Stimulated activated naive CD4-positive, alpha-beta T cell treated with Interleukin-2 at 50 U/mL for 16 hours (primary cell): ENCODE data around the gene HUS1B.
A peak's percentile ranks its signal among the peaks of the same experiment; 100 is the strongest.
"Not testable (repeated sequence)": the region's sequence is repeated elsewhere in the genome, so short reads cannot be mapped to it uniquely, and the experiment has no call there.

Experiments
- DNase-seq: peaks from one replicate; lab custom pipeline; 2025; lab: John Stamatoyannopoulos, UW

HUS1B gene

DNA sequence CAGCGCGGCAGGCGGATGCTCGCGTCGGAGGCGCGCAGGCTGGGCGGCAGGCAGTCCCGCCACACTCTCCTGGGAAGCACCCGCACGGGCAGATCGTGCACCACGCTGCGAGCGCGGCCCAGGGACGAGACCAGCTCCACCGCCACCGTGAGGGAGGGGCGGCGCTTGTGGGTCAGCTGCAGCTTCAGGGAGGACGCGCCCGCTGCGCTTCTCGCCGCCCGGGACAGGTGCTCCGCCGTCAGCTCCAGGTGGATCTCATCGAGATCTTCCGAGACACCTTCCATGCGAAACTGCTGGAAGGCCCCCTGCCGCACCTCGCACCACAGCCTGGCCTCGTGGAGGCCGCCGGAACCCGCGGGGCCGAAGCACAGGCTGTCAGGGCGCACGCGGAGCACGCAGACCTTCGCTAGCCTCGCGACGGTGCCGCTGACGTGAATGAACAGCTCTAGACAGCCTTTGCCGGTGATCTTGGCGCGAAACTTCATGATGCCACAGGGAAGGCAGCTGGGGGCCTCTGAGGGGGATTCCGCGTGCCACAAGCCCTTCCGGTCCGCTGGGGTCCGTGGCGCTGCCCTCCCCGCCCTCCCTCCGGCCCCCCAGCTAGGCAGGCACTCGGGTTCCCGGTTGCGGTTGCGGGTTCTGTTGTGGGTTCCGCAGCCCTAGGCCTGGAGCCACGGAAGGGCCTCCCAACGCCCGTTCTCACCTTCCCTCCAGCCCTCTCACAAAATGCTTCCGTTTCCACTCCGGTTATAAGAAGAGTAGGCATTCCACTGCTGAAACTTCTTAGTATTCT is at the start of gene HUS1B:
Gene HUS1B (minus strand): TSS at position 641 of the 793 bp plus-strand sequence. CDS start 156 bp downstream, at position 485.
- DNase-seq, result no peak

DNA sequence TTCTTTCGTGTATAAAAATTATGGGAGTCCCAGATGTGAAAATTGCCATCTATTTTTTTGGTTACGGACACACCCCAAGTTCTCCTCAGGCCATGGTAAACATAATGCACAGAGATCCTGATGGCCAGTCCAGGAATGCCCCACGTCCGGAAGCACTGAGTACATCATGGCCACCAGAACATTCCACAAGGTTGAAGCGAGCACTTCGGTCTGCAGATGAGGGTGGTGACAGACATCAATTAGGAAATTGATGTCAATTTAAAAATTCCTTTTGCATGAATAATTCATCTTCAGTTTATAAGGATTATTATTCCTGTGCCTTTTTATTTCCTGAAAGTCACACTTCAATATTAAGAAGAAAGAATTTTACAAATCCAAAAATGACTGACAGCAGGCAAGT is 49.2 kb upstream of the HUS1B start:
- no peak for DNase-seq

DNA sequence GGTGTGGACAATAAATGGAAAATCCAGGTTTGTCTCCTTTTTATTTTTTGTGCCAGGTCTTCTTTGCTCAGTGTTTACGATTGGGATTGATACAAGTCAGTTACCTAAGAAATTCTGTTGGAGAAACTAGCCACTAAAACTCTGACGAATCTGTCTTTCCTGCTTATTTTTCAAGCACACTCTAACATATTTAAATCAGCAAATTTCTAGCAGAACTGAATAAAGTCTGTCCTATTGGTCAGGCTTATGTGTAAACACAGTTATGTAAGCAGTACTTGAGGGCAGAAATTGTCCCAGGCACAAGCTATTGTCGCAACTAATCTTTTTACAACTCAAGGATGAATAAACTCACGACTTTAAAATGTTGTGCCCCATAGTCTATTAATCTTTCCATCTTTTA is 48.1 kb upstream of the HUS1B start:
- no peak for DNase-seq

DNA sequence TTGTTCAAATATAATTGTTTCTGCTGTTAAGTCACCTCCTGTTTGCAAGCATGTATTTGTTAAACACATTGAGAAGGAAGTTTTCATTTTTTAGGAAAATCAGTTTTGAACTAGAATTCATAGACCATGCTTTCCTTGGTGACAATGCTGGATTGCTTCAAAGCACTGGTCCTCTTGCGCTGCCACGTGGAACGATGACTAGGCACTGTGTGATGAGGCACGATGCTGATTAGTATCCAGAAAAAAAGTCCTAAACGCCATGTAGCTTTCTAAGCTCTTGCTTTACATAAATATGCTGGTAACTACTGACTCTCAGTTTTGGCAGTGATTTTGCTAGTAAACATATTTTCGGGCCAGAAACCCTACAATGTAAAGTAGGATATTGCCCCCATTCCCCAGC is 47.1 kb upstream of the HUS1B start:
- DNase-seq, result no peak

DNA sequence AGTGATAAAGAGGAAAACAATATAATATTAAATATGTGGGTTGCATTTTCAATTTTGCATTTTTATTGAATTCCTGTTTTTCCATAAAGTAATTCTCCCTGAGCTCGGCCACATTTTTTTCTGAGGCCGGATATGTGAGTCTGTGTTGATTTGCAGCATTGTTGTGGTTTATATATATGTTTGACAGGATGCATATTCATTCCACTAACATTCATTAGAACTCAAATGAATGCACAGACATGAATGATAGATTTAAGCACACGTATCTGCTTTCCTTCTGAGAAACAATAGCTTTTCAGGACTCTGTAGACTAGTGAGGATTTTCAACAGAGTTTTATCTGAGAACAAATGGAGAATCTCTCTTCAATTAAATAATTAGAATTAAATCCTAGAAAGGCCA is 46.7 kb upstream of the HUS1B start:
- DNase-seq, result no peak

DNA sequence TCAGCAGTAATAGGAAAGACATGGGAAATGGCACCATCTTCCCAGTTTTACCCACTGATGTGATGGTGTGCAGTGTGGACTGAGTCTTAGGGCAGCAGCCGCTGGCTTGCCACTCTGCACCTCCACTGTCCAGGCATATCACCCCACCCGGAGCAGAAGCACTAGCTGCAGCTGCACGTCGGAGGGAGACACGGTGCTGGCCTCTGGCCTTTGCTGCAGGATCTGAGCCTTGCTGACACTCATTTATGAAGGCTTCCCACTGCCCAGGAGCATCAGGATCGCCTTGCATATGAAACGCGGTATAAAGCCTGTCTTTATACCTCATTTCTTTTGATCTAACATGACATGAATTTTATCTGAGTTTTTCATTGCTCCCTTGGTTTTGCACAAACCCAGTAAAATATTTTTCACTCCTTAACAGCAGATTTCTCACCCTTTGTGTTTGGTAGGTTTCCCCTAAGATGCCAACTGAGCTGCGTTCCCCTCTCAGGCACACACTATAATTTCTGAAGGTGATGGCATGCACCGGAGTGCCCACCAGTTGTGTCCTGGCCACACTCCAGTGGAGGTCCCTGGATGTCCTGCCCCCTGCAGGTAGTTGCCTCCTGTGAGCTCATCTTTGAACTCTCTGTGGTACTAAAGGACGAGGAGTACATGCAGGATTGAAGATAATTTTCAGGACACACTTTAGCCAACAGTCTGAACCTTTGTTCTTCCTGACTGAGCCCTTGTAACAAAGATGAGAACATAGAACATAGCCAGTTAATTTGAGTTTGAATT is 45.0 kb upstream of the HUS1B start:
- no peak for DNase-seq

DNA sequence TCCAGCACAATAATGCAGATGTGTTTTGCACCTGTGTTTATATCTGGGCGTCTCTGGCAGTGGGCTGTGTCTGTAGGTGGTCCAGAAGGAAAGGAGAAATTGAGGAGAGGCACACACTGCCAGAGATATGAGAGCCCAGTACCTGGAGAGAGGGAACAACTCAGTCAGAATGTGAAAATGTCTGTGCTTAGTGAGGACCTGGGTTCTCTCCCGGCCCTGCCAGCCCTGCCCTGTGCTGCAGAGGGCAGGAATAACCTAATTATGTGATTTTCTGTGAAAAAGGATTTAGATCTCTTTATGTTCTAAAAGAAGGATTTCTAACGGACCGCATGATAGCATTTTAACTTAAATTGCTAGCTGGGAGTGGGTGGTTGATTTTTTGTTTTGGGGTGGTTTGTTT is 44.3 kb upstream of the HUS1B start:
- DNase-seq, result no peak

DNA sequence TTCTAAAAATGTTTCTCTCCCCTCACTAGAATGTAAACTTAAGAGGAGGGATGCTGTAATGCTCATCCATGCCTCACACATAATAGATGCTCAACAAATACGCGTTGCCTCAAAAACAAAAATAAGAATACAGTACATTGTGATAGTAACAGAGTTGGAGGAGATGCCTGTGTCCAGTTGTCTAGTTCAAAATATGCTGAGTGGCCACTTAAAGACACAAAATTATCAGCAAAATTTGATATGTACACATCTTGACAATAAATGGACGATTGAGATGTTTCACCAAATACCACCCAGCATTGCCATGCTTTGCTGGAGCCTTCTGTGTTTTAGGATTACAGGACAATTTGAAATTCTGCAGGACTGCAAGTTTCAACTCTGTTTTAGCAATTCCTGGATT is 43.6 kb upstream of the HUS1B start:
- no peak for DNase-seq

DNA sequence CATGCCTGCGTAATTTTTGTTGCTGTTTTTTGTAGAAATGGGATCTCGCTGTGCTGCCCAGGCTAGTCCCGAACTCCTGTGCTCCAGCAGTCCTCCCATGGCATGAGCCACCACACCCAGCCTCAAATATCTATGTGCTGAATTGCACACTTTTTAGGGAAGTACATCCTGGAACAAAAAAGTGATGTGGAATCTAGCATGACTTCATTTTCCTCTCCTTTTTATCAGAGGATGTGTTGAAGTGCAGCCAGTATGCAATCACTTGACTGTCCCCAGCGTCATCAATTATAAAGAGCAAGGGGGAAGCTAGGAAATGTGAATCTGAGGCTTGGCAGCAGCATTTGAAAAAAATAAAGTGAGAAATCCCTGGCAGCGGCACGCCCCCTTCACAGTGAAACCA is 42.4 kb upstream of the HUS1B start:
- DNase-seq, result no peak

DNA sequence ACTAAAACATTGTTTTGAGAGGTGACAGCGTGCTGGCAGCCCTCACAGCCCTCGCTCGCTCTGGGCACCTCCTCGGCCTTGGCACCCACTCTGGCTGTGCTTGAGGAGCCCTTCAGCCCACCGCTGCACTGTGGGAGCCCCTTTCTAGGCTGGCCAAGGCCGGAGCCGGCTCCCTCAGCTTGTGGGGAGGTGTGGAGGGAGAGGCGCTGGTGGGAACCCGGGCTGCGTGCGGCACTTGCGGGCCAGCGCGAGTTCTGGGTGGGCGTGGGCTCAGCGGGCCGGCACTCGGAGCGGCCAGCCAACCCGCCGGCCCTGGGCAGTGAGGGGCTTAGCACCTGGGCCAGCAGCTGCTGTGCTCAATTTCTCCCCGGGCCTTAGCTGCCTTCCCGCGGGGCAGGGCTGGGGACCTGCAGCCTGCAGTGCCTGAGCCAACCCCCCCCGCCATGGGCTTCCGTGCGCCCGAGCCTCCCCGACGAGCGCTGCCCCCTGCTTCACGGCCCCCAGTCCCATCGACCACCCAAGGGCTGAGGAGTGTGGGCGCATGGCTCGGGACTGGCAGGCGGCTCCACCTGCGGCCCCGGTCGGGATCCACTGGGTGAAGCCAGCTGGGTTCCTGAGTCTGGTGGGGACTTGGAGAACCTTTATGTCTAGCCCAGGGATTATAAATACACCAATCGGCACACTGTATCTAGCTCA is 37.7 kb upstream of the HUS1B start:
- not testable (repeated sequence) for DNase-seq

DNA sequence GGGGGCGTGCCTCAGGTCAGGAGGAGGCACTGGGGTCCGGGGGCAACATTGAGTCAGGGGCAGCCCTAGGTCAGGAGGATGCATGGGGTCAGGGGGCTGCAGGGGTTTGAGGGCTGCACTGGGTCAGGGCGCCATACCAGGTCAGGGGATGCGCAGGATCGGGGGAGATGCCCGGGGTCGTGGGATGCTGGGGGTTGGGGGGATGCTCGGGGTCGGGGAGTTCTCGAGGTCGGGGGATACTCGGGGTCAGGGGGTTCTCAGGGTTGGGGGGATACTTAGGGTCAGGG is 36.8 kb upstream of the HUS1B start:
- no peak for DNase-seq

DNA sequence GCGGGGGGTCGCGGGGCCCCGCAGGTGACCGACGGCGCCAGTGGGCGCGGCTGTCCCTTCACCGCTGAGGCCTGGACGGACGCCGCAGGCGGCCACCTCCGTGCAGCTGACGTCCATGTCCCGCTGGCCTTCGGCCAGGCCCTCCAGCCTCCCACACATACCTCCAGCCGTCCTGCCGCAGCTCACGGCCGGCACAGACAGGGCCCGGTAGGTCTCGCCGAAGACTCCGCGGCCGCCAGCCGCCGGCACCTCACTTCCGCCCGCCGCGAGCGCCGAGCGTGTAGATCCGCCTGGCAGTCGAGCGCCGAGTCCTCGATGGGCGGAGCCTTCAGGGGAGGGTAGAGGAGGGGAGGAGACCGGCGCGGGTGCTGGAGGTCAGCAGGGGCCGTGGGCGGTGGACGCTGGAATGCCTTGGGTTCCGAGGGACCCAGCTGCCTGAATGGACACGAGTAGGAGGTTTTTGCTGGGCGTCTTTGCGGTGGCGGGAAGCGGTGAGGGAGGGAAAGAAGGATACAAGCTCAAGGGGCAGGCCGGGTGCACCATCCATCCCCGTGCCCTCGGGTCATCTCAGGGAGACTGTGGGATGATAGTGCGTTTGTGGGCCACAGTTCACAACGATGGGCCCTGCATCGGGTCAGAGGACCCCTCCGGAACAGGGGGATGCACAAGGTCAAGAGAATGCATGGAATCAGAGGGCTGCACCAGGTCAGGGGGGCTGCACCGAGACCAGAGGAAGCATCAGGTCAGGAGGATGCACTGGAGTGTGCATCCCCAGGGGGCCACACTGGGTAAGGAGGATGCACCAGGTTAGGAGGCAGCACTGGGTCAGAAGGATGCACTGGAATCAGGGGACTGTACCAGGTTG is 36.2 kb upstream of the HUS1B start, which contains the start of gene EXOC2:
Gene EXOC2 (minus strand): TSS at position 282 of the 865 bp plus-strand sequence. CDS start 55,321 bp downstream, outside the sequence.
- peak; percentile 84 for DNase-seq

DNA sequence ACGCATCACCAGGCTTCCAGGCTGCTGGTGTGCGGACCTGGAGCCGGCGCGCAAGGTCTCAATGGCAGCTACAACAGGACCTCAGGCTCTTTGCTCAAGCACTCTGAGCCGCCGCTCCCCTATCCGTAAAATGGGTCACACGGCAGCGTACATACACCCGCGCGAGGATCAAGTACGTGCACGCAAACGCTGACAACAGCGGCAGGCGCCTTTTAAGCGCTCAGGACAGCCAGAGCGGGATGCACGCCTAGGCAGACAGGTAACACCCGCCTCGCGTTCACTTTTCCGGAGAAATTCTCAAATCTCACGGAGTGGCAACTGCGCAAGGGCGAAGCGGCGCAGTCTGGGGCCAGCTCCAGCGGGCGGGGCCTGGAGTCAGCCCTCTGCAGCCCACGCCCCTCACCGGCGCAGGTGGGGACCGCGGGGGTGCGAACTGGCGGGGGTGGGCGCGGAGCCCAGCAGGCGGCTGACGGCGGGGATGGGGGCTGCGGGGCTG is 35.5 kb upstream of the HUS1B start:
- DNase-seq, result peak; percentile 75

DNA sequence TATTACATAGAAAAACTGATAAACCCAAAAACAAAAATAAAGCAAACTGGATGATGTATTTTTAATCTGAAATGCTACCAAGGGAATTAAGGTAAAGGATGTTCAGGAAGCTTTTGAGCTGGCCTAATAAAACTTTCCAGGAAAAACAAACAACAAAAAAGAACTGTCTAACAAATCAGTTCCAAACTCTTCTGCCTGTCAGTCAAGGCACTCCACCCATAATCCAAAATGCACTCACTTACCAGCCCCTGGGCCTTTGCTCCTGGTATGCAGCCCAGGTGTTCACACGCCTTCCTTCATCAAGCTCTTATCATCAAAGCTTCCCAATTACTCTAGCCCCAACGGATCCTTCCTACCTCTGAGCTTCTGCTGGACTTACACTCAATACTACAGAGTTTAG is 32.3 kb upstream of the HUS1B start:
- no peak for DNase-seq

DNA sequence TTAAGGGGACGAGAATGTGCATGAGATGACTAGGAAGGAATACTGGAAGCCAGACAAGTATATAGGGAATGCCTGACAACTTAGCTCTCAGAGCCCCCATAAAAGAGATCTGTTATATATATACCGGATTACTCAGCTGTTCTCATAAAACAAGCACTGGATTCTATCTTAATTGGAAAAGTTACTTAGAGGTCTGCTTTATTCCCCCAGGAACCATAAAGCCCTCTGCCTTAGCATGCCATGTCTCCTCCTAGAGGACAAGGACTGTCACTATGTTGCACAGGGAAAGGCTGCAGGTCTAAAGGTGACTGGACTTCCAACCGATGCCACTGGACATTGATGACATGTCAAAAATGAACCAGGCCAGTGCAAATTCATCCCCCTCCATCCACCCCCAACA is 29.6 kb upstream of the HUS1B start:
- no peak for DNase-seq

DNA sequence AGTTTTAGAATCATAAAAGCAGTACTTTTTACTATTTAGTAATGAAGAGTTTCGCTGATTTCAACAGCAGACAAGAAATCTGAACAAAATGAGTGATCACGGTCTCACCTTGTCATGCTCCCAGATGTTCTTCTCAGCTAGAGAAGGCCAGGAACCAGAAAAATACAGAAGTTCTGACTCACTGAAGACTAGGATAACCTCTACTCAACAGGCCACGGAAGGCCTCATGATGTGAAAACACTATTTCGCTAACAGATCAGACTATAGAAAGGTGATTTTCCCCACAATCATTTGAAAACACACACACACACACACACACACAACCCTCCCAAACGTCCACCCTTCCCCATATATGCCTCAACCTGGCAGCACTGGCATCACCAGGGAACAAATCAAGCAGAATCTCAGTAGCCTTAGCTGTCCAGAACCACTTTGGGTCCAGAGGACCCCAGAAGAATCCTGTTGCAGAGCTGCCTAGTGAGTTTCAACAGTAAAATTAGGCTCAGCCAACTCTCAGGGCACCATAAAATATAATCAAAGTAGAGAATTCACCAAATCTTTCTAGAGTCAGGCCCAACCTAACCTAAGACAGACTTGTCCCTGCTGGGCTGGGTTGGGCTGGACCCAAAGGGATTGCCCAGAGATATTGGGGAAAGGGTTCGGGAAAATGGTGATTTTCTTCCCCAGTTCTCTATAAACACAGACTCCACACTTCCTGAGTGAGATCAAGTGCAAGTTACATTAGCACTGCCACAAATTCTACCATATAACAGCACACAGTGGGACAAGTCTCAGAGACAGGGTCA is 28.1 kb upstream of the HUS1B start:
- peak; percentile 21 for DNase-seq

DNA sequence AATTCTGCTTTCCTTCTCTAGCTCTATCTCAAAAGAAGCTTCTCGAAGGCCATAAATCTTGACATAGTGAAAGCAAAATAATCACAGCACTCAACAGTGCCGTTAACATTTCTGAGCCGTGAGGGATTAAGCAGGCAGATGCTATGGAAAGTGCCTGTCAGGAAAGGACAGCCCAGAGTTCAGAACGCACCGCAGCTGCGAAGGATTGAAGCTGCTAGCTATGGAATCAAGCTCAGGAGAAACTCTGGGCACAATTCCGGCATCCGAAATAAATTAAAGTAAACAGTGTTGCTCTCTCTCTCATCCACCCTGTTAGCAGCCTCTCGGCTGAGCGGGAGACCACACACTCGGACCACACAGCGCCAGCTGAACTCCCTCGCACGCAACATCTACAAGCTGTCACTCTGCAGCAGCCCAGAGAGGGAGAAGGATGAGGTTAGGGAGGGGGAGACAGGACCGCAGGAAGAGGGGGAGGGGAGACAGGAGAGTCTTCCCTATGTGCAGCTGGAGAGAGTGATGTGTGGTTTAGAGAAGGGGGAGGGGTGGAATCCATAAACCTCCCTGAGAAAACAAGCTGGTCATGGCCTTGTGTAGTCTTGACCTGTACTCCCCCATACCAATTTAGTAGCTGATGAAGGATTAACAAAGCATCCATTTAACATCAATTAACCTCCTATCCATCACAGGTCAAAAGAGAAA is 27.0 kb upstream of the HUS1B start:
- DNase-seq, result no peak

DNA sequence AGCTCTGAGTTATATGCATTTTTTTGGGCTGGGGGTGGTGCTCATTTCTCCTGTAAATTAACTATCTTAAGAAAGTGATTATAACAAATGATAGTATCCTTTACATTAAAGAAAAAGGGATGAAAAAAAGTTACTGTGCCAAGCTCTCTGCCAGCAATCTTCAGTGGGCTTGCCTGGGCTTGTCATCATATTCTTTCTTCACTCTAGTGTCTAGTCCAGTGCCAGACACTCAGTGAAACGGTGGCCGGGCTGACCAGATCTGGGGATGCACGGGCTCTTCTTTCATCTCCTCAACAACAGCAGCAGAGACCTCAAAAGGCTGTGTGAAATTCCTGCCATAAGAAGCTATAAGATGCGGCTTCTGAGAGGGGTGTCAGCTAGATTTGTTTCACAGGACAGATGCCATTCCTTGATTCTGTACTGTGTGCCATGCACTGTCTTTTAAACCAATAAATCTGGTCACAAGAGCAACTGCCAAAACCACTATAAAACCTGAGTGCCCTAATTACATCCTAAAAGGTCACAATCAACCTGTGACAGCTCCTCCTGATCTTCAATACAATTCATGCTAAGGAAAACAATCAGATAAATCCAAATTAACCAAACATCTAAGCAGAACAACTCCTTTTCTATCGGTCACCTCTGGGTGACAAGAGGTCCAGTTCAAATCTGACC is 23.9 kb upstream of the HUS1B start:
- DNase-seq, result no peak

DNA sequence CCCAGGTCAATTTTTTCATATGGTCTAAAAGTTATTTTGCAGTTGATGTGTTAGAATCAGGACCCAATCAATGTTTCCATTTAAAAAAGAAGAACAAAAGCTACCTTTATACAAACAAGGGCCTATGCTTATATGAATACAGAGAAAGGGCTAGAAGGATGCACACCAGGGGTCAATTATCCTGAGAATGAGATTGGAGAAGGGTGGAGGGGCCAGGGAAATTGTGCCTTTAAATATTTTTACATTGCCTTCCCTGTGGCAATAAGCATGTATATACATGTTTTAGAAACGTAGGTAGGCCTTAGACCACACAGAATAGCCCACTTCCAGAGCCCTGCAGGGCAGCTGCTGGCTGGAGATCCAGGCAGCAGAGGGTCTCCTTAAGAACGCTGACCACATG is 23.4 kb upstream of the HUS1B start:
- DNase-seq, result no peak

DNA sequence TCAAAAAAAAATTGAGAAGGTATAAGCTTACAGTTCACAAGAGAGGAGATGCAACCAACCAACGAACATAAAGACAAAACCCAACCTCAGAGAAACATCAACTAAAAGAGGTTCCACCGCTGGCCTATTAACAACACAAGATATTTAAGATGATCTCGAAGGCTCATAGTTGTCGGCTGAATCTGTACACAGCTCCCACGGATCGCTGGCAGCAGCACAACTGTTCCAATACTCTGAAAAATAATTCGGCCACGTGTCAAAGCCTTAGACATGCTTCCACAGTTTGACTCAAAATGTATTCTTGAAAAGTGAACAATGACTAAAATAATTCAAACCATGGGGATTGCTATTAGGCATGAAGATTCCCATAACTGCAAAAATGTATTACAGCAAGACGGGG is 22.4 kb upstream of the HUS1B start:
- no peak for DNase-seq
